Measurements from ENCODE around the gene RNASE2. TPM values are rescaled to one million over a fixed set of nuclear protein-coding genes. Genes with fewer than 3 reads are reported as not detected.
"Not testable (repeated sequence)": the region's sequence is repeated elsewhere in the genome, so short reads cannot be mapped to it uniquely, and the experiment has no call there.

The RNASE2 gene
- total RNA-seq (10 to 100 TPM in 1 of 4 donors, 1 to 10 TPM in 3; 2.3 to 10.0 (median 5.1) TPM), polyA plus RNA-seq (3.8 TPM)
- long read RNA-seq, donor 1, partial matches to known transcripts: 0 of 2 reads
- long read RNA-seq, donor 1, other reads (novel, unspliced or antisense): 0 of 2 reads
- long read RNA-seq, donor 2, partial matches to known transcripts: 0 of 1 reads
- long read RNA-seq, donor 2, other reads (novel, unspliced or antisense): 0 of 1 reads
- long read RNA-seq, donor 3: 0 reads
- long read RNA-seq, donor 4: 0 reads

DNA sequence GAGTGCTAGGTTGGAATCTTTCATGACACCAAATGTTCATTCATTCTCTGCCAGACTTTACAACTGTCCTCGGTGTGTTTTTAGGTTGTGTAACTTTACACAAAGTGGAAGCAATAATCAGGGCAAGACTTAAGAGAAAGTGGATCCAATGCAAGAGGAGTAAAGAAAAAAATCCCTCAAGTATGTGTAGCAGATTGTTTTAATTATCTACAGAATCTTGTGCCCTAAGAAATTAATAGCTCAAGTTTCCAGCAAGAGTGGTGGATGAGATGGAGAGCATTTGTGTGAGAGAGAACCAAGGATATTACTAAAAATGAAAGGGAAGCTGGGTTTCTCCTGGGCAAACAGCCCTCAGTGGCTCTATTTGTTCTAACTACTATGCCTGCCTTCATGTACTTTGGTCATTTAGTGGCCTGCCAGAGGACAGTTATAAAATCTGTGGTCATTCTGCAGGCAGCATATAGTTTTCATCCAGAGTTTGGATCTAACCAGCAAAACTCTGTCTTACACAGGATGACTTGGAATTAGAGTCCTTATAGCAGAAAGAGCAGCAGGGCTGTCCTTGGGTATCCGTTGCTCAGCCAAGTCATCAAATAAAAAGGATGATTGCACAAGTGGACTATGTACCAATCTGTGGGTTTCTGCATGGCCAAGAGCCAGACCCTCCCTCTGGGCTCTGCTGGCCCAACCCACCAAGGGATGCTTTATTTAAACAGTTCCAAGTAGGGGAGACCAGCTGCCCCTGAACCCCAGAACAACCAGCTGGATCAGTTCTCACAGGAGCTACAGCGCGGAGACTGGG, at the start of gene RNASE2:
TSS of gene RNASE2 (plus strand) at position 752 of the 802 bp plus-strand sequence. CDS start 285 bp downstream, outside the sequence.
- H3K27me3 ChIP-seq (ENCODE audit: control insufficient read depth, insufficient read depth); intact Hi-C loops (cut with DNase I); H3K27ac ChIP-seq (ENCODE audit: low read length); H3K9me3 ChIP-seq (ENCODE audit: control insufficient read depth, low read length); H3K4me1 ChIP-seq (ENCODE audit: control insufficient read depth, insufficient read depth, low read length); H3K4me3 ChIP-seq (ENCODE audit: low read length): not testable (repeated sequence)
- 65% methylated on average over 4 of the region's 4 CpGs for WGBS
- peak; percentile 46 to 64 for ATAC-seq
- DNase-seq: peak in 1 of 3 donors; percentile 42

GRCh38 chr14:20905676-20906075, 49.6 kb upstream of the RNASE2 start:
- H3K27me3 ChIP-seq (ENCODE audit: control insufficient read depth, insufficient read depth): no peaks in the 10 kb centered on the region
- intact Hi-C loops (cut with DNase I): no loop called here
- ATAC-seq (no peak), DNase-seq (no peak)
- H3K4me1 ChIP-seq (ENCODE audit: control insufficient read depth, insufficient read depth, low read length): no peaks in the 10 kb centered on the region
- 78% methylated on average over 2 of the region's 2 CpGs for WGBS
- H3K4me3 ChIP-seq (ENCODE audit: low read length): no peak overlapping the region
- H3K27ac ChIP-seq (ENCODE audit: low read length): no peak overlapping the region
- no peaks in the 10 kb centered on the region for H3K9me3 ChIP-seq (ENCODE audit: control insufficient read depth, low read length)

DNA sequence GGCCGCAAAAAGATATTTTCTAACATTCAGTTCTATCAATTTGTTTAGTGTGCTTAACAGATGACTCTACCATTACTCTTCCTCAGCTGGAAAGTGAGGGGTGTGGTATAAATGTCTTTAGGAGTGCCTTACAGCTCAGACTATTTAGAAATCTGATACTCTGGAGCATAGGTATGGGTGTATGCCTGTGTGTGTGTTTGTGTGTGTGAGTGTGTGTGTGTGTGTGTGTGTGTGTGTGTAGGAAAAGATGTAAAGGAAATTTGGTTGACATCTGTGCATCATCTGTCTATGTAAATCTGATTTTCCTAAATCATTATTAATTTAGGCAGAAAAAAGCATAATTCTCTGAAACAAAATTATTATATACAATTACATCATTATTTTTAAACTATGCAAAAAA, 48.1 kb upstream of the RNASE2 start:
- Histone ChIP-seq H3K9me3 (ENCODE audit: control insufficient read depth, low read length) (no peaks in the 10 kb centered on the region), H3K27ac (ENCODE audit: low read length) (no peak overlapping the region), H3K4me3 (ENCODE audit: low read length) (no peak overlapping the region), H3K4me1 (ENCODE audit: control insufficient read depth, insufficient read depth, low read length) (no peaks in the 10 kb centered on the region), H3K27me3 (ENCODE audit: control insufficient read depth, insufficient read depth) (no peaks in the 10 kb centered on the region)
- intact Hi-C loops (cut with DNase I): no loop called here
- 92% methylated on average over 1 of the region's 1 CpG for WGBS
- ATAC-seq (no peak), DNase-seq (no peak)

GRCh38 chr14:20910822-20911221, 44.5 kb upstream of the RNASE2 start:
- ATAC-seq; H3K9me3 ChIP-seq (ENCODE audit: control insufficient read depth, low read length); DNase-seq; H3K4me3 ChIP-seq (ENCODE audit: low read length); intact Hi-C loops (cut with DNase I); H3K27ac ChIP-seq (ENCODE audit: low read length); H3K4me1 ChIP-seq (ENCODE audit: control insufficient read depth, insufficient read depth, low read length); H3K27me3 ChIP-seq (ENCODE audit: control insufficient read depth, insufficient read depth): not testable (repeated sequence)
- 80% methylated on average over 14 of the region's 14 CpGs for WGBS

GRCh38 chr14:20919038-20919756, 36.1 kb upstream of the RNASE2 start:
- H3K27ac ChIP-seq (ENCODE audit: low read length); H3K4me3 ChIP-seq (ENCODE audit: low read length); H3K27me3 ChIP-seq (ENCODE audit: control insufficient read depth, insufficient read depth); intact Hi-C loops (cut with DNase I); H3K4me1 ChIP-seq (ENCODE audit: control insufficient read depth, insufficient read depth, low read length); H3K9me3 ChIP-seq (ENCODE audit: control insufficient read depth, low read length): not testable (repeated sequence)
- WGBS: 75% methylated on average over 11 of the region's 11 CpGs
- DNase-seq (peak in 2 of 3 donors; percentile 18 to 53), ATAC-seq (peak; percentile 40)

DNA sequence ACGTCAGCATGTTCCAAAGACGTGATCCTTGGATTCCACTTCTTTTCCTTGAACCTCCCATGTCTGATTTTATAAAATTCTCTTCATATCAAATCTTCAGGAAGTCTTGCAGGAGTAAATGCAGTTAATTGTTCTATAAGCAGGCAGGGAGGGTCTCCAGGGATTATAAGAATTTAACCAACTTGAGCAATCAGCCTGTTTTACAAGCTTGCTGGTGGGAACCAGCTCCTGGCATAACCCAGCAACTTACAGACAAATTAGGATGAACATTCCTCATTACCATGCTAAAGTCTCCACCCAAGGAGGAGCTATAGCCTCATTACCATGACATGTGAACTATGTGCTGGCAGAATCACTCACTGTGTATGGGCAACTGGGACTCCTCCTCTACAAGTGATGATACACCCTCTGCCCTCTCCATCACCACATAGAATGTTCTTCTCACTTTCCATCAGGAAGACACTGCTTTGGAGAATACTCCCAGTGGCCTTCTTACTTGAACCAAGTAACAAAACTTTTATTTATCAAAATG, 31.5 kb upstream of the RNASE2 start:
- 18% methylated on average over 2 of the region's 2 CpGs for WGBS
- DNase-seq; H3K27me3 ChIP-seq (ENCODE audit: control insufficient read depth, insufficient read depth); intact Hi-C loops (cut with DNase I); H3K4me3 ChIP-seq (ENCODE audit: low read length); H3K27ac ChIP-seq (ENCODE audit: low read length); H3K4me1 ChIP-seq (ENCODE audit: control insufficient read depth, insufficient read depth, low read length); ATAC-seq; H3K9me3 ChIP-seq (ENCODE audit: control insufficient read depth, low read length): not testable (repeated sequence)

DNA sequence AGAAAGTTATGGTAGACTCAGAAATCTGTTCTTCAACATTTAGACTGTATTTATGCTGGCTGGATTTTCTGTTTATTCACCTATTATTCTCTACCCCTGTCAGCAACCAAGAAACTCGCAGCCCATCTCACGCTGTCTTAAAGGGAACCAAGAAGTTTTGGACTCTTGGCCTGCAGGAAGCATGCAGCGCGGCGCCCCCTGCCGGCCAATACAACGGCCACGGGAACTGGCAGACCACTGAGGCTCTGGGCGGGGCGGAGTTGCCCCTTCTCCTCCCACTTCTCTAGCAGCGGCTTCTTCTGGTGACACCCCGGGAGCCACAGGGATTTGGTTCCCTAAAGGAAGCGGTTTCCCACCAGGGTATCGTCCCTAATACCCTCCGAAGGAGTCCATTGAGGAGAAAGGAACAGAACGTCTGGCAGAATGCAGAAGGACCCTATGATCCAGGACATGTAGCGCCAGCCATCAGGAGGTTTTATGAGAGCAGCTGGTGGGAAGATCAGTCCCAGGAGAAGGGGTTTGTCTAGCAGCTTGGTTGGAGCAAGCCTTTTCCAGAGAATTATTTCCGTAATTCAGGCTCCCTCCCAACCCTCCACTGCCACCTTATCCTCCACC, 21.0 kb upstream of the RNASE2 start:
- ATAC-seq (peak in 1 of 2 donors; percentile 32), DNase-seq (peak; percentile 39 to 83 (median 76))
- Histone ChIP-seq H3K27ac (ENCODE audit: low read length) (no peak overlapping the region), H3K4me3 (ENCODE audit: low read length) (no peak overlapping the region), H3K27me3 (ENCODE audit: control insufficient read depth, insufficient read depth) (no peaks in the 10 kb centered on the region), H3K4me1 (ENCODE audit: control insufficient read depth, insufficient read depth, low read length) (no peaks in the 10 kb centered on the region), H3K9me3 (ENCODE audit: control insufficient read depth, low read length) (peaks cover 2% of the 10 kb centered on the region)
- intact Hi-C loops (cut with DNase I): no loop called here
- WGBS: 26% methylated on average over 18 of the region's 18 CpGs

DNA sequence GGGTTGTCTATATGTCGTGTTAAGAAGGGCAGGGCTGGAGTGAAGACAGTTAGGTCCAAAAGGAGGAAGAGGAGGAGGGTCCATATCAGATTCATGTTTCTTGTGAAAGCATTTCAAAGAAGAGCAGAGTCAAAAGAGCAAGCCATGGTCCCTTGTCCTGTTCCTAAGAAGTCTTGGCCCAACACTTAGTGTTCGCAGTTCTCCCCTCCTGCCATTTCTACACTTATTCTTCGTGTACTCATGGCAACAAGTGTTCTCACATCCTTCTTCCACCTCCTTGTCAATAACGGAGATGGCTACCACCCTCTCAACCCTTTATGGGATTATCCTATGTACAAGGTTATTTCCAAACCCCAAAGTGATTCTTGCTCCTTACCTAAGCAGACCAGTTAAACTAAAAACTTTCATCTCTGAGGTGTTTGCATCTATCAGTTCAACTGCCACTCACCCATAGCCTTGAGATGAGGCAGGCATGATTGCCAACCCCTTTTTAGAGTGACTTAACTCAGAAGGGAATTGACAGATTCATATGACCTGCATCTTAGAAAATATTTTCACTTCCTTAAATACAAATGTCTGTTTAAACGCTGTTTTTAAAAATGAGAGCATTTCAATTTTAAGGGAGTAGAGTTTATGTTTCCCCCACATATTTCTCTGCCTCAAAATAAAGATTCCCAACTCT, 19.8 kb upstream of the RNASE2 start:
- no peak for ATAC-seq
- intact Hi-C loops (cut with DNase I): no loop called here
- Histone ChIP-seq H3K27ac (ENCODE audit: low read length) (no peak overlapping the region), H3K9me3 (ENCODE audit: control insufficient read depth, low read length) (peaks cover 2% of the 10 kb centered on the region), H3K27me3 (ENCODE audit: control insufficient read depth, insufficient read depth) (no peaks in the 10 kb centered on the region), H3K4me1 (ENCODE audit: control insufficient read depth, insufficient read depth, low read length) (no peaks in the 10 kb centered on the region), H3K4me3 (ENCODE audit: low read length) (no peak overlapping the region)
- WGBS: 78% methylated on average over 5 of the region's 5 CpGs
- DNase-seq: no peak

GRCh38 chr14:20945146-20945545, 10.1 kb upstream of the RNASE2 start:
- ATAC-seq (peak in 1 of 2 donors; percentile 51), DNase-seq (peak in 1 of 3 donors; percentile 60)
- H3K9me3 ChIP-seq (ENCODE audit: control insufficient read depth, low read length); H3K4me3 ChIP-seq (ENCODE audit: low read length); H3K27me3 ChIP-seq (ENCODE audit: control insufficient read depth, insufficient read depth); H3K4me1 ChIP-seq (ENCODE audit: control insufficient read depth, insufficient read depth, low read length); H3K27ac ChIP-seq (ENCODE audit: low read length); intact Hi-C loops (cut with DNase I): not testable (repeated sequence)
- WGBS: 73% methylated on average over 6 of the region's 6 CpGs

DNA sequence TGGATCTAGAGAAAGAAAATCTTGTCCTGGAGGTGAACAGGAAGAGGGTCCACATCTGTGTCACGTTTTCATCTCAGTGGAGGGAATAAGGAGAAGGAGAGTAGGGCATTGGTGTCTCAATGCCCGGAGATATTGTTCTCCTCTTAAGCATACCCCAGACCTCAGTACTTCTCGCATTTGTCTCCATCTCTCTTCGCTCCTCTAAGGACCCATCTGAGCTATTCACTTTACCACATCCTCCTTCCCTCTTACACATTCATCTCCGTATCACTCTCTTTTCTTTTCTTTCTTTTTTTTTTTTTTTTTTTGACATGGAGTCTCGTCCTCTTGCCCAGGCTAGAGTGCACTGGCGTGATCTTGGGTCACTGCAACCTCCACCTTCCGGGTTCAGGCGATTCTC, 8.6 kb upstream of the RNASE2 start:
- H3K27me3 ChIP-seq (ENCODE audit: control insufficient read depth, insufficient read depth); H3K27ac ChIP-seq (ENCODE audit: low read length); H3K4me1 ChIP-seq (ENCODE audit: control insufficient read depth, insufficient read depth, low read length); intact Hi-C loops (cut with DNase I); DNase-seq; H3K4me3 ChIP-seq (ENCODE audit: low read length); ATAC-seq; H3K9me3 ChIP-seq (ENCODE audit: control insufficient read depth, low read length): not testable (repeated sequence)
- 87% methylated on average over 4 of the region's 9 CpGs for WGBS

Data from right cardiac atrium (tissue), 5 donors.